Transverse colon (tissue), 4 donors: ENCODE data around the gene PLCD4.

Experiments
- CTCF ChIP-seq, 5 experiments: fragments of 200-600 bp in 3 of 5; fragments of 450-650 bp in 2 of 5; sonication (generic) in 3 of 5; IDR thresholded peaks; 1 replicate in 2 of 5; 2 replicates in 3 of 5; pipeline ENCODE4 v1.5.1; 2016 to 2017; ENCODE audit warnings: antibody characterized with exemption in 5 of 5, inconsistent platforms in 3 of 5, mild to moderate bottlenecking in 2 of 5, moderate library complexity in 1 of 5
- EP300 ChIP-seq: sonication (generic); formaldehyde crosslinking; IDR thresholded peaks from one replicate; pipeline ENCODE4 v1.6.1; 2017; ENCODE audit warnings: antibody characterized with exemption, low read depth
- POLR2A ChIP-seq: fragments of 450-650 bp; IDR thresholded peaks from one replicate; pipeline ENCODE4 v1.6.1; 2016; ENCODE audit warnings: antibody characterized with exemption, mild to moderate bottlenecking, moderate library complexity
- POLR2AphosphoS5 ChIP-seq, 3 donors: sonication (generic); formaldehyde crosslinking; IDR thresholded peaks; one replicate each; pipeline ENCODE4 v1.6.1; 2016; ENCODE audit warnings: antibody characterized with exemption in 3 of 3

DNA sequence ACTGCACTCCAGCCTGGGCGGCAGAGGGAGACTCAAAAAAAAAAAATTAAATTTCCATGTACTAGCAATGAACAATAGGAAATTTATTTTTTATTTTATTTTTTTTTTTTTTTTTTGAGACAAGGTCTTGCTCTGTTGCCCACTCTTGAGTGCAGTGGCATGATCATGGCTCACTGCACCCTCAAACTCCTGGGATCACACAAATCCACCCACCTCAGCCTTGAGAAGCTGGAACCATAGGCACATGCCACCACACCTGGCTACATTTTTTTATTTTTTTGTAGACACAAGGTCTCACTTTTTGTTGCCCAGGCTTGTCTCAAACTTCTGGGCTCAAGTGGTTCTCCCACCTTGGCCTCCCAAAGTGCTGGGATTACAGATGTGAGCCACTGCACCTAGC is 22.2 kb upstream of the PLCD4 start:
- TF ChIP-seq CTCF (IDR thresholded peaks at IDR 0.05) (no peak), POLR2A (no peak), POLR2AphosphoS5 (IDR thresholded peaks at IDR 0.05) (no peak), EP300 (no peak)
